SW480 (cell line): Measurements from ENCODE around the gene BOLA3.
"Not testable (repeated sequence)": the region's sequence is repeated elsewhere in the genome, so short reads cannot be mapped to it uniquely, and the experiment has no call there.

Experiments used
- DNase-seq: peaks from one replicate; pipeline ENCODE4 v3.0.0-alpha.2; 2016; ENCODE audit warnings: low spot score

Gene BOLA3

DNA sequence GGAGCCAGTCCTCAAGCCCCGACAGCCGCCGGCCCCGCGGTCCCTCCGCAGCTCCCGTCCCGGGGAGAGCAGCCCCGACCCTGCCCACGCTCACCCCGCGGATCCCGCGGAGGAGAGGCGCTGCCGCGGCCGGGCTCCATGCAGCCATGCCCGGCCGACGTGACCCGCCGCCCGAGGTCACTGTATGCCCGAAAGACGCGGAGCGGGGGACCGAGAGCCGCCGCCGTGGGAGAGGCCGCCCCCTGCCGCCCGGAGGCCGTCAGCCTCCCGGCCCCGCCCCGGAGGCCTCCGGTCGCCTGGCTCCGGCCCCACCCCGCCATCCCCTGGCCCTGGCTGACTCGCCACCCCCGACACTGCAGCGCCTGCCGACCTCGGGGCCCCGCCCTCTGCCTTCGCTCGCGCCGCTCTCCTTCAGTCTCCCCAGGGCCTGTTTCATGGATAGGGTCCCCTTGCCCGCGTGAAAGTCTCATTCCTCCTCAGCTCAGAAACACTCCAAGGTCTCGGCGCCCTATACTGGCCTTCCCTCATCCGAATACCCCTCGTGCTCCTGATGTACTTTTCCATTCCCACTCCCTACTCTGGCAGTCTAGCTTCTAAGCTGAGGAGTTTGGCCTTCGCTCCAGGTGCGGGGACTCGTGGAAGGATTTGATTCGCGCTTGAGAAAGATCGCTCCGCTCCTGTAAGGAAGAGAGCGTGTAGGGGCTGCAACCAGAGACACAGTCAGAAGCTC, at the start of gene BOLA3:
Gene BOLA3 (minus strand): TSS at position 186 of the 730 bp plus-strand sequence. CDS start 38 bp downstream, at position 148.
- peak; percentile 84 for DNase-seq

DNA sequence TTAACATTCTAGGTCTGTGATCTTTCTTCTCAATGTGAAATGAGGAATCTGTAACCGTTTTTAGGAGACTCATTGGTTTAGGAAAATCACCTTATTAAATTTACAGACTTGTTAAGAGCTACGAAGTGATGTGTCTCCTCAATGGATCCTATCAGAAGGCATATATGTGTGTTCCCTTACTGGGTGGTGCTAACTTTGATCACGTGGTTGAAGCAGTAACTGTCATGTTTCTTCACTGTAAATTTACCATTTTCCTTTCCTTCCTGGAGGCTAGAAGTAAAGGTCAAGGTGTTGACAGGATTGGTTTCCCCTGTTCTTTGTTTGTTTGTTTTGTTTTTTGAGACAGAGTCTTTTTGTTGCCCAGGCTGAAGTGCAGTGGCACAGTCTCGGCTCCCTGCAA, 49.3 kb upstream of the BOLA3 start:
- DNase-seq, result no peak

DNA sequence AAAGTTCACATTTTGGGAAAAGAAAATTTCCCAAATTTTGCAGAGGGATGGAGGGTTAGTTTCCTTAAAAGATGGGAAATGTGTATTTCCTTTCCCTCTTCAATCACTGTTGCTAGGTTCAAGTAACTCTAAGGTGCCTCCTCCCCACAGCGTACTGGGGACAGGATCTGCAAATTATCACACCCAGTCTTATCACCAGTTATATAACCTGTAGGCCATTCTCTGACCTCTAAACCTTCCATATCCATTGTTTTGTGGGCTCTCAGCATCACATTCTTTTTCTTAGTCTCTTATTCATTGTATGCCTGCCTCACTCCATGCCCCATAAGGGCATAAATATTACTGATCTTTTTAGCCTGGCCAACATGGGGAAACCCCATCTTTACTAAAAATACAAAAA, 47.1 kb upstream of the BOLA3 start:
- DNase-seq, result no peak

DNA sequence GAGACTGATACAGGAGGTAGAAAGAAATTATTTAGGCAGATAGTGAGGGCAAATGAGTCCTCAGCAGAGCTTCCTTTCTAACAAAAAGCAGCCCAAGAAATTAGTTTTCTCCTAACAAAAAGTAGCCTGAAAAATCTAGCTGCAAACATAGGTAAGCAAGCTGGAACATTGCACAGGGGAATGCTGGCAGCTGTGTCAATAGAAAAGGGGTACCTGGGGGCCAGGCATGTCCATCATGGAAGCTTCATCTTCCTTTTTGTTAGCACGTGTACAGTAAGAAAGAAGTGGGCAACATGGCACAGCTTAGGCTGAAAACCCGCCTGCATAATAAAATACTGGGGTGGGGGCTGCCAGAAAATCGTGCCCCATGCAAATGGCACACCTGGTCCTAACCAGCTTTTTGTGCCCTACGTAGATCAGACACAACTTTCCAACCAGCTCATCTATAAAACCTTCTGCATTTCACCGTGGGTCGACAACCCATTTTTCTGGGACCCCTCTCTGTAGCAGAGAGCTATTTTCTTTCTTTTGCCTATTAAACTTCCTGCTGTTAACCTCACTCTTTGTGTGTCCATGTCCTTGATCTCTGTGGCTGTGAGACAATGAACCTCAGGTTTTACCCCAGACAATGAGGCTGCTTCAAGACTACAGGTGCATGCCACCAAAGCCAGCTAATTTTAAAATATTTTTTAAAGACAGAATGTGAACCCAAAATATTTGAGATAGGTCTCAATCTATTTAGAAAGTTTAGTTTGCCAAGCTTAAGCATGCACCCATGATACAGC, 44.1 kb upstream of the BOLA3 start:
- DNase-seq, result no peak

- no peak for DNase-seq
Observed at GRCh38 chr2:74188696-74189095, 41.0 kb upstream of the BOLA3 start.

GRCh38 chr2:74188018-74188601, 40.4 kb upstream of the BOLA3 start:
- DNase-seq, result peak; percentile 64

DNA sequence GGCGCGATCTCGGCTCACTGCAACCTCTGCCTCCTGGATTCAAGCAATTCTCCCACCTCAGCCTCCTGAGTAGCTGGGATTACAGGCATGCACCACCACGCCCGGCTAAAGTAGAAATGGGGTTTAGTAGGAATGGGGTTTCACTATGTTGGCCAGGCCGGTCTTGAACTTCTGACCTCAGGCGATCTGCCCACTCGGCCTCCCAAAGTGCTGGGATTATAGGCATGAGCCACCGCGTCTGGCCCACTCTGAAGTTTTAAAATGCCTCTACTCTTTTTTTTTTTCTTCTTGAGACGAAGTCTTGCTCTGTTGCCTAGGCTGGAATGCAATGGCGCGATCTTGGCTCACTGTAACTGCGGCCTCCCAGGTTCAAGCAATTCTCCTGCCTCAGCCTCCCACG, 39.0 kb upstream of the BOLA3 start:
- DNase-seq, result not testable (repeated sequence)

GRCh38 chr2:74186038-74186437, 38.3 kb upstream of the BOLA3 start:
- DNase-seq, result no peak

- no peak for DNase-seq
Observed at GRCh38 chr2:74183878-74184277, 36.2 kb upstream of the BOLA3 start.

- no peak for DNase-seq
Observed at GRCh38 chr2:74181739-74182138, 34.0 kb upstream of the BOLA3 start.

GRCh38 chr2:74179063-74179865, 31.6 kb upstream of the BOLA3 start:
- DNase-seq, result no peak

DNA sequence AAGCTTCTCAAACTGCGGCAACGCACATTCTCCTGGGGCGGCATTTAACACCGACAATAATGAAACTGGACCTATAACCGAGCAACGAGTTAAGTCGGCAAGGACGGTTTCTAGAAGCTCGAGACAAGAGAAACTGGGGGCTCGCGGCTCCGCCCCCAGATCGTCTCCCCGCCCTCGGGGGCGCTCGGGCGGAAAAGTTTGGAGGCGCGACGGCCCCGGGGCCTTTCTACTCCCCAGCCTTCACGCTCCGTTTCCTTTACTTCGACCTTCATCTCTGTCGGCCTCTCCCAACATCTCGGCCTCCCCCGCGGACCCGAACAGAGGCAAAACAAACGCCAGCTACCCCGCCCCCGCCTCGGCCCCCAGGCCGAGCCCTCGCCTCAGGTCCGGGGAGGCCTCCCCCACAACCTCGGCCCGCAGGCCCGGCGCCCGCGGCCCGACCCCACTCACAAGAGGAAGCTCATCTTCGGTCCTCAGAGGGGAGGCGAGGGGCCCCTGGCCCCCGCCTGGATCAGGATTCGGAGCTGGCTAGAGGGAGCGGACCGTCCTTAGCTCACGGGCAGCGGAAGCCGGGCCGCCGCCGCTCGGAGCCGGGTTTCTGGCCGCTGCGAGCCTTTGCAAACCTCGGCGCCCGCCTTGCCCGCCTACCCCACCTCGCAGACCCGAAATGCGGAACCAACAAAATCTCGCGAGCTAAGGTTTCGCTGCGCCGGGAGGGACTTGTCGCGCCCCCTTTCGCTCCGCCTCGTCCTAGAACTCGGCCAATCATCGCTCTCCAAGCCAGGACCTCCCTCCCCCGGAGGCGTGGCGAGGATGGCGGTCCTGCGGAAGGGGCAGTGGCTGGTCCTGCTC, 30.7 kb upstream of the BOLA3 start, which contains the start of gene MOB1A:
Gene MOB1A (minus strand): TSS at position 669 of the 852 bp plus-strand sequence. CDS start 205 bp downstream, at position 464.
- DNase-seq, result peak; percentile 99

GRCh38 chr2:74177696-74178095, 30.0 kb upstream of the BOLA3 start:
- DNase-seq, result no peak

DNA sequence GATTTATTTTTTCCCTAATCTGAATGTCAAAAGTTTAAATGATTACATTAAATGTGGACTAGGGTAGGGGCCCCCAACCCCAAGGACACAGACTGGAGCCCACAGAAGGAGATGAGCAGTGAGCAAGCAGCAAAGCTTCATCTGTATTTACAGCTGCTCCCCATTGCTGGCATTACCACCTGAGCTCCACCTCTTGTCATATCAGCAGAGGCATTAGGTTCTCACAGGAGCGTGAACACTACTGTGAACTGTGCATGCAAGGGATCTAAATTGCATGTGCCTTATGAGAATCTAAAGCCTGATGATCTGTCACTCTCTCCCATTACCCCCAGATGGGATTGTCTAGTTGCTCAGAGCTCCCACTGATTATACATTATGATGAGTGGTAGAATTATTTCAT, 27.2 kb upstream of the BOLA3 start:
- no peak for DNase-seq

- no peak for DNase-seq
Observed at GRCh38 chr2:74168739-74169138, 21.0 kb upstream of the BOLA3 start.

- DNase-seq, result no peak
Observed at GRCh38 chr2:74164761-74165160, 17.0 kb upstream of the BOLA3 start.

DNA sequence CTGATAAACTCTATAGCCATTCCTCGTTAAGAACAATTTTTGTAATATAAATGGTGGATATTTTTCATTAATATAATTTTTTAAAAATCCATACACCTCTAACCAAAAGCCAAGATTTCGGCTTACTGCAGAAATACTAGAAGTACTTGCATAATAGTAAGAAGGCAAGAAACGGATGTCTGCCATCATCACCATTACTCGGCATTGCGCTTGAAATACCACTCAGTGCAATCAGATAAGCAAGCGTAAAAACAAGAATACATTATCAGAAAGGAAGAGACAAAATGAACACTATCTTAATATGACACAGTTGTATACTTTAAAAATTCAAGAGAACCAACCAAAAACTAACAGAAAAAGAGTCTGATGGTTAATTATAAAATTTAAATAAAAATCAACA, 15.2 kb upstream of the BOLA3 start:
- DNase-seq, result no peak

GRCh38 chr2:74155830-74156229, 8.1 kb upstream of the BOLA3 start:
- no peak for DNase-seq

DNA sequence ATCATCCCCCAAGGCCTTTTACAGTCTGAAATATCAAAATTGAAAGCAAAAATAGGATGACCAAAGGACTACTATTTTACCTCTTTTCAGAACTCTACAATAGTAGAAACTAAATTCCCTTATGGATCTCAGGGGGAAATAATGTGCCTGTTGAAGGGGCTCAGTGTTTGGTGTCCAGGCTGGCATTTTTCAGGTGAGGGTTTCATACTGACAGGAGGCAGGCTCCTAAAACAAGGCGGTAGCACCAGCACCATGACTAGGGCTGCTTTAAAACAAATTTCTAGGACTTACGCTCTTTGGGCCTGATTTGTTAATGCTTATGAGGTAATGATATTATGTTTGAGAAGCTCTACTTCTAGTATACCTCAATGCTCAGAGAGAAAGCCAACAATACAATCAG, 5.2 kb upstream of the BOLA3 start:
- DNase-seq, result no peak

- no peak for DNase-seq
Observed at GRCh38 chr2:74149570-74150319, 2.0 kb upstream of the BOLA3 start.

- DNase-seq, result no peak
Observed at GRCh38 chr2:74149247-74149525, 1.5 kb upstream of the BOLA3 start.
